Activated naive CD8-positive, alpha-beta T cell (primary cell): ENCODE measurements around the gene PCSK5.
"Not testable (repeated sequence)": the region's sequence is repeated elsewhere in the genome, so short reads cannot be mapped to it uniquely, and the experiment has no call there.

Experiments used
- H3K27ac Mint-ChIP-seq: one replicate; pipeline ENCODE4 v1.8.0; 2021; ENCODE audit warnings: mixed read lengths
- H3K27me3 Mint-ChIP-seq: one replicate; pipeline ENCODE4 v1.8.0; 2021; ENCODE audit warnings: mixed read lengths
- H3K36me3 Mint-ChIP-seq: one replicate; pipeline ENCODE4 v1.8.0; 2021; ENCODE audit warnings: mixed read lengths
- H3K4me1 Mint-ChIP-seq: one replicate; pipeline ENCODE4 v1.8.0; 2021; ENCODE audit warnings: low read depth, mixed read lengths
- H3K4me3 Mint-ChIP-seq: one replicate; pipeline ENCODE4 v1.8.0; 2021; ENCODE audit warnings: mild to moderate bottlenecking, mixed read lengths
- H3K9me3 Mint-ChIP-seq: one replicate; pipeline ENCODE4 v1.8.0; 2021; ENCODE audit warnings: low read depth, mixed read lengths

The PCSK5 gene

DNA sequence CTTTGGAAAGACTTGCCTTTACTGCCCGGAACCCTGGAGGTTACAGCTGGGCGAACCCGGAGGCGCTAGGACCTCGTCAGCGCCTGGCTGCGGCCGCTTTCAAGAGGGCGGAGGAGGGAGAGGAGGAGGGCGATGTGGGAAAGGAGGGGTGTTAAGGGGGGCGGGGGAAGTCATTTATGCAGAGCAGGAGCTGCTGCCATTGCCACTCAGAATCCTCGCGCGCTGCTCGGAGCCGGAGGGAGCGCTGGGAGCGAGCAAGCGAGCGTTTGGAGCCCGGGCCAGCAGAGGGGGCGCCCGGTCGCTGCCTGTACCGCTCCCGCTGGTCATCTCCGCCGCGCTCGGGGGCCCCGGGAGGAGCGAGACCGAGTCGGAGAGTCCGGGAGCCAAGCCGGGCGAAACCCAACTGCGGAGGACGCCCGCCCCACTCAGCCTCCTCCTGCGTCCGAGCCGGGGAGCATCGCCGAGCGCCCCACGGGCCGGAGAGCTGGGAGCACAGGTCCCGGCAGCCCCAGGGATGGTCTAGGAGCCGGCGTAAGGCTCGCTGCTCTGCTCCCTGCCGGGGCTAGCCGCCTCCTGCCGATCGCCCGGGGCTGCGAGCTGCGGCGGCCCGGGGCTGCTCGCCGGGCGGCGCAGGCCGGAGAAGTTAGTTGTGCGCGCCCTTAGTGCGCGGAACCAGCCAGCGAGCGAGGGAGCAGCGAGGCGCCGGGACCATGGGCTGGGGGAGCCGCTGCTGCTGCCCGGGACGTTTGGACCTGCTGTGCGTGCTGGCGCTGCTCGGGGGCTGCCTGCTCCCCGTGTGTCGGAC, at the start of gene PCSK5:
PCSK5 (plus strand) TSS at position 202 of the 805 bp plus-strand sequence; CDS start at position 711, 509 bp downstream.
- Mint-ChIP-seq H3K27ac (peak within 1 kb of the TSS; percentile 77), H3K27me3 (no peaks in the 10 kb centered on the region), H3K4me3 (peak within 1 kb of the TSS; percentile 96), H3K4me1 (peaks cover 50% of the 10 kb centered on the region), H3K36me3 (no peaks in the 10 kb centered on the region), H3K9me3 (no peaks in the 10 kb centered on the region)

DNA sequence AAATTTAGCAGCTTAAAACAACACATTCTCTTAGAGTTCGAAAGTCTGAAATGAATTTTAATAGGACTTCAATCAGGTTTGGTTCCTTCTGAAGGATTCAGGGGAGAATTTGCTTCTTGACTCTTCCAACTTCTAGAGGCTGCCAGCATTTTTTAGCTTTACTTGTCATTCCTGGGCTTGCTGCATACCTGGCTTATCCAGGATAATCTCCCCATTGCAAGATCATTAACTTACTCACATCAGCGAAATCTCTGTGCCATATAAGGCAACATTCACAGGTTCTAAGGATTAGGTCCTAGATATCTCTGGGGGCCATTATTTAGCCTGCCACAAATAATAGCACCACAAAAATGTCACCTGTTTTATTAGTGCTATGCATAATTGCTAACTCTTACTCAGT, 46.2 kb upstream of the PCSK5 start:
- H3K27ac Mint-ChIP-seq: no peak overlapping the region

DNA sequence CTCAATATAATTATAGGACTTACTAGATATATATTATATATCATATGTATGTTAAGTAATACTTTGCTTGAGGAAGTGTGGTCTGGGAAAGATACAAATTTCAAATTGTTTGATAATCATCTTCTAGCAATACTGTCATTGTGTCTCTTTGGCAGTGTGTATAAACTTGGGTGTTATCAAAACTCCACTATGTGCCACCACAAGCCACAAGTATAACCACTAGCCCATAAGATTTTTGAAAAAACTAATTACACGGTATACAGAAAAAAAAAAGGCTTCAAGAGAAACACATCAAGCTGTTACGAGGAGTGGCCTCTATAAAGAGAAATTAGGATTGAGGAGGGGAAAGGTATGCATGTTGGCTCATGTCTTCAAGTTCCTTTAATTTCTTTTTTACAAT, 44.7 kb upstream of the PCSK5 start:
- no peak overlapping the region for H3K27ac Mint-ChIP-seq
- H3K36me3 Mint-ChIP-seq: no peaks in the 10 kb centered on the region
- H3K4me1 Mint-ChIP-seq: no peaks in the 10 kb centered on the region
- H3K27me3 Mint-ChIP-seq: peaks cover 2% of the 10 kb centered on the region
- no peak overlapping the region for H3K4me3 Mint-ChIP-seq
- H3K9me3 Mint-ChIP-seq: no peaks in the 10 kb centered on the region

More for the DNA sequence above, 46.2 kb upstream of the PCSK5 start:
- no peak overlapping the region for H3K4me3 Mint-ChIP-seq
- H3K4me1 Mint-ChIP-seq: no peaks in the 10 kb centered on the region
- H3K27me3 Mint-ChIP-seq: peaks cover 2% of the 10 kb centered on the region
- no peaks in the 10 kb centered on the region for H3K36me3 Mint-ChIP-seq
- H3K9me3 Mint-ChIP-seq: no peaks in the 10 kb centered on the region

DNA sequence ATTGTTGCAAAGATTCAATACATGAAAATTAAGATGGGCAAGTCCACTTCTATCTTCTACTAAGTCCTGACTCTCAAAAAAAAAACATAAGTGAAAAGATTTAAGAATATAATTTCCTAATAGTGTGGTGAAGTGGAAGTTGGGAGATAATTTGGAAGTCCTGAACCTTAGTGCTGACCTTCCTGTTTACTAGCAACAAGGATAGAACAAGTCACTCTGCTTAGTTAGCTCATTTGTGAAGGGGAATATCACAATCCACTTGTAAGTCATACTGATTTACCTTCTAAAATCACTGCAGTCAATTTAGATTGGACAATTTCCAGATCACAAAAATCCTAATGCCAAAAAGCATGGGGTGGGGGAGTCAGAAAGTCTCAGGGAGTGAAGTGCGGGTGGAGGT, 43.4 kb upstream of the PCSK5 start:
- Mint-ChIP-seq H3K36me3 (no peaks in the 10 kb centered on the region), H3K9me3 (no peaks in the 10 kb centered on the region), H3K4me1 (no peaks in the 10 kb centered on the region), H3K4me3 (no peak overlapping the region), H3K27me3 (peaks cover 2% of the 10 kb centered on the region), H3K27ac (no peak overlapping the region)

DNA sequence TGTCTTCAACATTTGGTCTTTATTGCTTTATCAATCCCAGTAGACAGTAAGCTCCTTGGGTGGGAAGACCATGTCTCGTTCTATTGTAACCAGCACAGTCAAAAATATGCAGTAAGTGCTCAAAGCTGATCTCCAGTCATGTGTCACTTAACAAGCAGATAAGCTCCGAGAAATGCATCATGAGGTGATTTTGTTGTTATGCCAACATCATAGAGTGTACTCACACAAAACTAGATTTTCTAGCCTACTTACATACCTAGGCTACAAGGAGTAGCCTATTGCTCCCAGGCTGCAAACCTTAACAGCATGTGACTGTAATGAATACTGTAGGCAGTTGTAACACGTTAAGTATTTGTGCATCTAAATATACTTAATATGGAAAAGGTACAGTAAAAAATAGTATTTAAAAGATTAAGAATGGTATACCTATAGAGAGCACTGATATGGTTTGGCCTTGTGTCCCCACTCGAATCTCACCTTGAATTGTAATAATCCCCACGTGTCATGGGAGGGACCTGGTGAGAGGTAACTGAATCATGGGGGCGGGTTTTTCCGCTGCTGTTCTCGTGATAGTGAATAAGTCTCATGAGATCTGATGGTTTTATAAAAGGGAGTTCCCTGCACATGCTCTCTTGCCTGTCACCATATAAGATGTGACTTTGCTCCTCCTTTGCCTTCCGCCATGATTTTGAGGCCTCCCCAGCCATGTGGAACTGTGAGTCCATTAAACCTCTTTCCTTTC, 39.8 kb upstream of the PCSK5 start:
- no peaks in the 10 kb centered on the region for H3K9me3 Mint-ChIP-seq
- H3K27me3 Mint-ChIP-seq: peaks cover 2% of the 10 kb centered on the region
- no peak overlapping the region for H3K27ac Mint-ChIP-seq
- no peaks in the 10 kb centered on the region for H3K36me3 Mint-ChIP-seq
- H3K4me1 Mint-ChIP-seq: no peaks in the 10 kb centered on the region
- no peak overlapping the region for H3K4me3 Mint-ChIP-seq

DNA sequence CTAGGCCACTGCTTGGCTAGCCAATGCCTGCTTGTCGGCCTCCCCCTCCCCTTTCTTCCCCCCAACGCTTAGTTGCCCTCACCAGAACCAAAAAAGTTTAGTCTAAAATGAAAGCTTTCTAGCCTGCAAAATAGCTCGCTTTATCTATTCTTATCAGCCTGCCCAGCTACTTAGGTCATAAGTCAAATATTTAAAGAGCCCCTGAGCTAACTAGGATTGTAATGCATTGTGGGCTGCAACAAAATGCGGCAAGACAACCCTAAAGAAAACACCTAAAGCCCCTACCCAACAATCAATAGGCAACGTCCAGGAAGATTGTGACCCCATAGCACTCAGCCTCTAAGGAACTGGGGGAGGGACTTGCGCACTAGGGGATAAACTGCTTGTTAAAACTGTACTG, 38.6 kb upstream of the PCSK5 start:
- no peaks in the 10 kb centered on the region for H3K4me1 Mint-ChIP-seq
- H3K36me3 Mint-ChIP-seq: no peaks in the 10 kb centered on the region
- no peak overlapping the region for H3K4me3 Mint-ChIP-seq
- H3K27ac Mint-ChIP-seq: no peak overlapping the region
- no peaks in the 10 kb centered on the region for H3K9me3 Mint-ChIP-seq
- H3K27me3 Mint-ChIP-seq: peaks cover 3% of the 10 kb centered on the region

DNA sequence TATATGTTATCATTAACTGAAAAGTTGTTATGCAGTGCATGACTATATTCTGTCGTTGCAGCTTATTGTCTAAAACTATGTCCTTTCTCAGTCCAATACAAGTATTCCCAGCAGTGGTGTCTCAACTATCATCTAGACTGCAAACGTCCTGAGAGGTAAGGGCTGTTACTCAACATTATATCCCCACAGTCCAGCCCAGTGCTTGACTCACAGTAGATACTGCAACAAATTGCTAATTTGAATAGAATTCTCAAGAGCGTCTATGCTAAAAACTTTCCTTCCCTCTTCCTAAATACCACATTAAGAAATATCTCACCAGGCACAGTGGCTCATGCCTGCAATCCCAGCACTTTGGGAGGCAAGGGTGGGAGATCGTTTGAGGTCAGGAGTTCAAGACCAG, 37.7 kb upstream of the PCSK5 start:
- no peaks in the 10 kb centered on the region for H3K4me1 Mint-ChIP-seq
- H3K36me3 Mint-ChIP-seq: no peaks in the 10 kb centered on the region
- H3K27me3 Mint-ChIP-seq: peaks cover 3% of the 10 kb centered on the region

DNA sequence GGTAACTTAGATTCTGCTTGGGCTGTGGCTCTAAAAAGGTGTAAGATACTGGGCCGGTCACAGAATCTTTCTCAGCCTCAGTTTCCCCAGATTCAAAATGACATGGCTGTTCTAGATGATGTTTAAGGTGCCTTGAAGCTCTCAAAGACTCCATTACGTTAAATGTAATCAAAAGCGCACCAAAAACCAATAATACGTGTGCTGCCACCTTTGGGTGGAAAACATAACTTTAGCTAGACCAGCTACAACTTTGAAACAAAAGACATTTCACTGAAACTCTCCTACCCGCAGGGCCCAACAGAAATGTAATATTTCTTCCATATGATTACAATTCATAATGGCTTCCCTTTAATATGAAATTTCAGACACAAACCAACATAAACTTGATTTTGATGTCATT, 35.0 kb upstream of the PCSK5 start:
- H3K4me1 Mint-ChIP-seq: no peaks in the 10 kb centered on the region
- no peak overlapping the region for H3K27ac Mint-ChIP-seq
- no peak overlapping the region for H3K4me3 Mint-ChIP-seq
- peaks cover 7% of the 10 kb centered on the region for H3K27me3 Mint-ChIP-seq
- no peaks in the 10 kb centered on the region for H3K36me3 Mint-ChIP-seq
- no peaks in the 10 kb centered on the region for H3K9me3 Mint-ChIP-seq

More for the DNA sequence above, 37.7 kb upstream of the PCSK5 start:
- Mint-ChIP-seq H3K27ac (no peak overlapping the region), H3K9me3 (no peaks in the 10 kb centered on the region), H3K4me3 (no peak overlapping the region)

DNA sequence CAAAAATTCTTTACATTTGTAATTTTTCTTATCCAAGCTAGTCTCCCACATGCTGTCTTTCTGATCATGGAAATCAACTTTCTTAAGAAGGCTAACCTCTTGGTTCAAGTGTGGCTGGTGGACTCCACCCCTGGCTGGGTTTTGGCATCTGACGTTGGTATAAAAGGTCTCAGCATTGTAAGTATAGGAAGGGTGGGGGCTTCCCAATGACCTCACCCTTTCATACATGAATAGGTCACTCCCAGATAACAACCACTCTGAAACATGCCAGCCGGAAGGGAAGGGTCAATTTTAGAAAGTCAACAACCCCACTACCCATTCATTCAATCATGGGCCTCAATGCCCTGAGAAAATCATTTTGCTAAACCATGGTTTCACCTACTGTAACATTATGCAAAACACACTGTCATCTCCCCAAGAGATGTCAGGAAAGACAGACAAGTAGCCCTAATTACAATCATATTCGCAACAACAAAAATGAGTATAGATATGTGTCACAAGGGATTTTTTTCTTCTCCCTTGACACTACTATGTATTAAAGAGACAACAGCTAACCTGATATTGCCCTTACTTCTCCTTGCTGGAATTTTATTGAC, 31.9 kb upstream of the PCSK5 start:
- Mint-ChIP-seq H3K9me3 (no peaks in the 10 kb centered on the region), H3K27me3 (peaks cover 7% of the 10 kb centered on the region), H3K4me3 (no peak overlapping the region), H3K27ac (no peak overlapping the region), H3K4me1 (no peaks in the 10 kb centered on the region), H3K36me3 (no peaks in the 10 kb centered on the region)

DNA sequence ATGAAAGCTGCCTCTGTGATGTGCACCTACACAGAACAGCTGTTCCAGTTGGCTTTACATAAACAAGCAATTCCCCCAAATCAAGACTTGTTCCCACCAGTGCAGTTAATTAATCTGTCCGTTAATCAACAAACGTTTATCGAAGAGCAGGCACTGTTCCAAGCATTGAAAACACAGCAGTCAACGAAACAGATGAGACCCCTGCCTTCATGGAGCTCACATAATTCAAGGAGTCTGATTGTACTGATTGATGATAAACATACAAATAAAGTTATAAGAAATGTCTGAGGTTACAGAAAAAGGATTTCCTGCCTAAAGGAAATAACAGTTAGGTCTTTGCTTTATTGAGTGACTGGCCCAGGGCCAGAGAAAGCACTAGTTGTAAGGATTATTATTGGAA, 26.2 kb upstream of the PCSK5 start:
- Mint-ChIP-seq H3K4me3 (no peak overlapping the region), H3K36me3 (no peaks in the 10 kb centered on the region), H3K4me1 (peaks cover 6% of the 10 kb centered on the region), H3K9me3 (no peaks in the 10 kb centered on the region), H3K27ac (no peak overlapping the region), H3K27me3 (peaks cover 4% of the 10 kb centered on the region)

DNA sequence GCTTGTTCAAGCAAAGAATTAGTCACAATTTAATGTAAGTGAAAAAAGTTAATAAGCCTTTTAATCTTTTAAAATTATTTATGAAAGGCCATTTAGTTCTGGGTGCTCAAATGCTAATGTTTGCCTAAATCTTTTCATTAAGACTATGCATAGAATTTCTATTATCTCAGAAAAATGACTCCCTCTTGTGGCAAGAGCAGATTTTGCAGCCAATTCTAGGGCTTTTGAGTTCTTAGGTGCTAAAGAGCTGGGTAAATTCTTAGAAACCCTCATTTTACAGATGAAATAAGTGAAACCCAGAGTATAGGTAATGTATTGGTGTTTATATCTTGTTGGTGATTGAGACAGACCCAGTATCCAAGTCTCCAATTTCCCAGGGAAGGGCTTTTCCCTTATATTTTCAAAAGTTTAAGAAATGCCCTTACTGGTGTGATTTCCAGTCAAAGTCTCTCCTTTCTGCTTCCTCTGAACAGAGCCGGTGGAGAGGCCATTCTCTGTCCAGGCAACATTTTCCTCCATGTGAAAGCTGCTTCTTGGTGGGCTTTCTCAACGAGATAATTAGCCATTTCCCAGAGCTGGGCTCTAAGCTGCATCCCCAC, 24.1 kb upstream of the PCSK5 start:
- no peaks in the 10 kb centered on the region for H3K27me3 Mint-ChIP-seq
- H3K27ac Mint-ChIP-seq: no peak overlapping the region
- peaks cover 24% of the 10 kb centered on the region for H3K4me1 Mint-ChIP-seq
- no peaks in the 10 kb centered on the region for H3K9me3 Mint-ChIP-seq
- H3K36me3 Mint-ChIP-seq: no peaks in the 10 kb centered on the region
- no peak overlapping the region for H3K4me3 Mint-ChIP-seq

DNA sequence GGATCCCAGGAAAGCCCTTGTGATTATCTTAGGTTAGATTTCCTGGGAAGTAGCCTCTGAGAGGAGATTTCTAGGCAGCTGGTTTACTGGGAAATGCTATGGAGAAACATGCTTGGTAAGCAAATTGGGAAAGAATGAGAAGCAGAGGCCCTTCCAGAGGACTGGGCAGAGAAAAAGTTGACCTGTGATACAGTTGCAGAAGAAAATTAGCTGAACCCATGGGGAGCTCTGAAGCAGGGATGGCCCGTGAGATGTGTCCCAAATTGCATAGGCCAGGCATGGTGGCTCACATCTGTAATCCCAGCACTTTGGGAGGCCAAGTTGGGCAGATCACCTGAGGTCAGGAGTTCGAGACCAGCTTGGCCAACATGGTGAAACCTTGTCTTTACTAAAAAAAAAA, 21.9 kb upstream of the PCSK5 start:
- H3K9me3 Mint-ChIP-seq, H3K4me3 Mint-ChIP-seq, H3K27me3 Mint-ChIP-seq, H3K27ac Mint-ChIP-seq, H3K36me3 Mint-ChIP-seq: not testable (repeated sequence)
- peaks cover 24% of the 10 kb centered on the region for H3K4me1 Mint-ChIP-seq

DNA sequence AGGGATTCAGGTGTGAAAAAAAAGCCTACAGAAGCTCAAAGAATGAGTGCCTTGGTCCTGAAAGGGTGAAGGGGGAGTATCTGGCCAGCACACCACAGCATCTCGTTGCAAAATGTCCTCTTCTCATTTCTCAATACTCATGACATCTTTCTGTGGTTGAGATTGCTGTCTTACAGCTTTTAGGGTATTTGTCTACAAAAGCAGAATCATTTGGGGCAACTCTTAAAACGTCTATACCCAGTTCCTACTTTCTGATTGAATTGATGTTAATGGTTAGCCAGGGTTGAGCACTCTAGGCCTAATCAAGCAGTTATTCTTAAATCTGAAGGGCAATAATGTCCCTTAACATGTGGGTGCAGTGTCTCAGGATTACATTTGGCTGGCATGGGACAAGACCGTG, 21.2 kb upstream of the PCSK5 start:
- H3K27me3 Mint-ChIP-seq: no peaks in the 10 kb centered on the region
- peaks cover 24% of the 10 kb centered on the region for H3K4me1 Mint-ChIP-seq
- no peaks in the 10 kb centered on the region for H3K36me3 Mint-ChIP-seq
- H3K27ac Mint-ChIP-seq: no peak overlapping the region
- no peaks in the 10 kb centered on the region for H3K9me3 Mint-ChIP-seq
- no peak overlapping the region for H3K4me3 Mint-ChIP-seq

DNA sequence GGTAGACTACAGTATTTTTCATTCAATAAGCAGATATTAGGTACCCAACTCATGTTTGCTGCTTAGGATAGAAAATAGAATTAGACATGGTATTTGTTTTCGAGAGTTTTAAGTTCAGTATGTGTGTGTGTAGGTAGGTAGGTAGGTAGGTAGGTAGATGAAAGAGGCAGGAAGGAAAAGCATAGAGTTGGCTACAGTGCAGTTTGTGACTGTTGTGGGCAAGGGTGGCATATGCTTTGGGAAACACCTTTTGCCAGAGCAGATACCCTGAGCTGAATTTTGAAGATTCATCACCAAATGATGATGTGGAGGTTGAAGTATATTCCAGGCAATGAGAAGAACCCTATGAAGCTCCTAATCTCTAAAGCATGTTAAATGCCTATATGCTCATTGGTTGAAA, 20.0 kb upstream of the PCSK5 start:
- peak overlapping the region; percentile 14 for H3K4me3 Mint-ChIP-seq
- no peaks in the 10 kb centered on the region for H3K27me3 Mint-ChIP-seq
- H3K36me3 Mint-ChIP-seq: no peaks in the 10 kb centered on the region
- peaks cover 24% of the 10 kb centered on the region for H3K4me1 Mint-ChIP-seq
- no peaks in the 10 kb centered on the region for H3K9me3 Mint-ChIP-seq
- no peak overlapping the region for H3K27ac Mint-ChIP-seq

DNA sequence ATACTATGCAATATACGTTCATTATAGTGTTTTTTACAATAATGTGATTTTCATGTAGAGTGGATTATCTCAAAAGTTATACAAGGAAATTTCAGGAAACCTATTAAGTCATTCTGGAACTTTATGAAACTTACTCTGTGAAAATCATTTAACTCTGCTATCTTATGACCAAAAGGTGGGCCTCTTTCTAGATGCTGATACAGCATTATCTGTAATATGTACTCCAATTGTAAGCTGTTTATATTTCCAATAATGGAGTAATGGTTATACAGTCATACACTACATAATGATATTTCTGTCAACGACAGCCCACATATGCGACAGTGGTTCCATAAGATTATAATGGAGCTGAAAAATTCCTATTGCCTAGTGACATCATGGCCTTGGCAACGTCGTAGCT, 18.8 kb upstream of the PCSK5 start:
- H3K9me3 Mint-ChIP-seq: no peaks in the 10 kb centered on the region
- no peak overlapping the region for H3K27ac Mint-ChIP-seq
- H3K36me3 Mint-ChIP-seq: no peaks in the 10 kb centered on the region
- H3K4me3 Mint-ChIP-seq: no peak overlapping the region
- no peaks in the 10 kb centered on the region for H3K27me3 Mint-ChIP-seq
- H3K4me1 Mint-ChIP-seq: peaks cover 24% of the 10 kb centered on the region
